SK-N-SH (cell line): ENCODE measurements around the gene ZNF615. TPM values are rescaled to one million over a fixed set of nuclear protein-coding genes. Genes with fewer than 3 reads are reported as not detected.
"Not testable (repeated sequence)": the region's sequence is repeated elsewhere in the genome, so short reads cannot be mapped to it uniquely, and the experiment has no call there.

Source experiments
- CTCF ChIA-PET: fragments of 300-600, 350-600 bp; formaldehyde crosslinking; extraction: SDS; loops from one replicate; lab custom pipeline; 2021; lab: Yijun Ruan, JAX
- POLR2A ChIA-PET: fragments of 350-600 bp; sonication (Branson Sonifier 250); formaldehyde crosslinking; extraction: SDS; loops from one replicate; lab custom pipeline; 2020; ENCODE audit warnings: antibody characterized with exemption, inconsistent platforms; lab: Yijun Ruan, JAX
- DNase-seq: peaks from one replicate; pipeline ENCODE4 v3.0.0; 2012
- H2AFZ ChIP-seq: fragments of 200-600 bp; sonication (generic); 2 replicates; pipeline ENCODE4 v1.8.1; 2016; ENCODE audit warnings: antibody characterized with exemption, mild to moderate bottlenecking, low read depth
- H3F3A ChIP-seq: fragments of 200-600 bp; sonication (generic); replicated peaks from 2 replicates; pipeline ENCODE3; 2016; ENCODE audit warnings: antibody characterized with exemption, mild to moderate bottlenecking; ENCODE audit not compliant: insufficient read depth
- H3K27ac ChIP-seq, 2 experiments: fragments of 200-500 bp in 1 of 2; fragments of 200-600 bp in 1 of 2; sonication (Bioruptor generic) in 1 of 2; sonication (generic), shearing (Covaris generic) in 1 of 2; 2 replicates each; pipeline versions ENCODE4 v1.5.1 to v1.6.1; 2014 to 2016; ENCODE audit warnings: low read depth in 2 of 2, inconsistent platforms in 1 of 2, low read length in 1 of 2, mild to moderate bottlenecking in 1 of 2, mixed read lengths in 1 of 2
- H3K27me3 ChIP-seq: fragments of 200-600 bp; sonication (generic), shearing (Covaris generic); 2 replicates; pipeline ENCODE4 v1.6.1; 2016; ENCODE audit warnings: mixed run types; ENCODE audit not compliant: insufficient read depth
- H3K36me3 ChIP-seq, 2 experiments: fragments of 200-500 bp in 1 of 2; fragments of 200-600 bp in 1 of 2; sonication (Bioruptor generic) in 1 of 2; sonication (generic) in 1 of 2; replicated peaks in 1 of 2; 2 replicates each; pipeline versions ENCODE3 to v1.5.1; 2014 to 2016; ENCODE audit warnings: low read length in 1 of 2, mild to moderate bottlenecking in 1 of 2; ENCODE audit not compliant: insufficient read depth in 2 of 2, control insufficient read depth in 1 of 2
- H3K4me1 ChIP-seq, 2 experiments: fragments of 200-500 bp in 1 of 2; fragments of 200-600 bp in 1 of 2; sonication (Bioruptor generic) in 1 of 2; sonication (generic), shearing (Covaris generic) in 1 of 2; 2 replicates each; pipeline versions ENCODE4 v1.5.1 to v1.6.1; 2014 to 2016; ENCODE audit warnings: low read depth in 1 of 2, low read length in 1 of 2, mixed run types in 1 of 2; ENCODE audit not compliant: insufficient read depth in 2 of 2, control insufficient read depth in 1 of 2
- H3K4me2 ChIP-seq: fragments of 200-600 bp; sonication (generic), shearing (Covaris generic); 2 replicates; pipeline ENCODE4 v1.6.1; 2017; ENCODE audit warnings: mixed run types
- H3K4me3 ChIP-seq, 2 experiments: fragments of 200-500 bp in 1 of 2; fragments of 200-600 bp in 1 of 2; sonication (Bioruptor generic) in 1 of 2; sonication (generic), shearing (Covaris generic) in 1 of 2; 2 replicates each; pipeline versions ENCODE4 v1.5.1 to v1.8.1; 2014 to 2016; ENCODE audit warnings: low read depth in 2 of 2, inconsistent platforms in 1 of 2, low read length in 1 of 2, mild to moderate bottlenecking in 1 of 2, mixed read lengths in 1 of 2, moderate library complexity in 1 of 2
- H3K79me2 ChIP-seq: fragments of 200-600 bp; sonication (generic); 2 replicates; pipeline ENCODE4 v1.8.1; 2017; ENCODE audit warnings: mild to moderate bottlenecking; ENCODE audit not compliant: insufficient read depth
- H3K9ac ChIP-seq: fragments of 200-600 bp; sonication (generic); 2 replicates; pipeline ENCODE4 v1.6.1; 2017; ENCODE audit warnings: mixed run types
- H3K9me2 ChIP-seq: fragments of 200-600 bp; sonication (generic); 2 replicates; pipeline ENCODE4 v1.6.1; 2017; ENCODE audit warnings: mixed run types
- H3K9me3 ChIP-seq: fragments of 200-600 bp; sonication (generic); 2 replicates; pipeline ENCODE4 v1.6.1; 2017; ENCODE audit warnings: mixed run types, mild to moderate bottlenecking, moderate library complexity
- H4K20me1 ChIP-seq: fragments of 200-600 bp; sonication (generic); 2 replicates; pipeline ENCODE4 v1.6.1; 2017; ENCODE audit warnings: mild to moderate bottlenecking, mixed run types; ENCODE audit not compliant: insufficient read depth
- CHD2 ChIP-seq: fragments of 150-350 bp; IDR thresholded peaks from 2 replicates; pipeline ENCODE4 v1.6.1; 2018; ENCODE audit warnings: low read length; ENCODE audit not compliant: partially characterized antibody
- CTCF ChIP-seq: fragments of 200-600 bp; sonication (generic); IDR thresholded peaks from 2 replicates; pipeline ENCODE4 v1.6.1; 2017; ENCODE audit warnings: antibody characterized with exemption, mild to moderate bottlenecking, moderate library complexity
- ELF1 ChIP-seq: IDR thresholded peaks from 2 replicates; pipeline ENCODE4 v1.4.0; 2012
- FOXJ3 ChIP-seq: sonication (generic); formaldehyde crosslinking; IDR thresholded peaks from 2 replicates; pipeline ENCODE4 v1.5.1; 2020; ENCODE audit warnings: mild to moderate bottlenecking, missing genetic modification reagents
- FOXM1 ChIP-seq: IDR thresholded peaks from 2 replicates; pipeline ENCODE4 v1.4.0; 2012; ENCODE audit warnings: low read depth, mild to moderate bottlenecking
- GATA2 ChIP-seq: sonication (generic); formaldehyde crosslinking; IDR thresholded peaks from 2 replicates; pipeline ENCODE4 v1.5.0; 2020; ENCODE audit warnings: mild to moderate bottlenecking, missing genetic modification reagents
- JUND ChIP-seq: IDR thresholded peaks from 2 replicates; pipeline ENCODE4 v1.4.0; 2012
- MAX ChIP-seq: IDR thresholded peaks from 2 replicates; pipeline ENCODE4 v1.4.0; 2012; ENCODE audit warnings: low read depth
- NRF1 ChIP-seq: IDR thresholded peaks from 2 replicates; pipeline ENCODE4 v1.6.1; 2012; ENCODE audit warnings: low read depth, mild to moderate bottlenecking, low read length
- PBX3 ChIP-seq: IDR thresholded peaks from 2 replicates; pipeline ENCODE4; 2012
- RAD21 ChIP-seq: IDR thresholded peaks from 2 replicates; pipeline ENCODE4 v1.6.1; 2012; ENCODE audit warnings: mild to moderate bottlenecking, low read length
- REST ChIP-seq: IDR thresholded peaks from 2 replicates; pipeline ENCODE4 v1.6.1; 2012; ENCODE audit warnings: mild to moderate bottlenecking, low read depth, low read length, moderate library complexity
- RXRA ChIP-seq: IDR thresholded peaks from 2 replicates; pipeline ENCODE4 v1.4.0; 2012; ENCODE audit warnings: low read depth, mild to moderate bottlenecking, borderline replicate concordance
- SIN3A ChIP-seq: IDR thresholded peaks from 2 replicates; pipeline ENCODE4 v1.6.1; 2012; ENCODE audit warnings: low read depth, mild to moderate bottlenecking, low read length, moderate library complexity, borderline replicate concordance
- SMC3 ChIP-seq: IDR thresholded peaks from 2 replicates; pipeline ENCODE4 v1.6.1; 2012; ENCODE audit warnings: low read depth, low read length, improper control_type of control experiment
- TAF1 ChIP-seq: IDR thresholded peaks from 2 replicates; pipeline ENCODE4 v1.6.1; 2012; ENCODE audit warnings: low read depth, mild to moderate bottlenecking, low read length, moderate library complexity, borderline replicate concordance
- TCF12 ChIP-seq: IDR thresholded peaks from 2 replicates; pipeline ENCODE4 v1.4.0; 2012
- TEAD4 ChIP-seq: IDR thresholded peaks from 2 replicates; pipeline ENCODE4 v1.4.0; 2012; ENCODE audit warnings: mild to moderate bottlenecking, borderline replicate concordance; ENCODE audit not compliant: insufficient read depth
- USF2 ChIP-seq: fragments of 150-350 bp; IDR thresholded peaks from 2 replicates; pipeline ENCODE4 v1.6.1; 2017; ENCODE audit warnings: antibody characterized with exemption, low read length, low read depth, borderline replicate concordance
- YY1 ChIP-seq: IDR thresholded peaks from 2 replicates; pipeline ENCODE4 v1.4.0; 2012; ENCODE audit warnings: low read depth, mild to moderate bottlenecking
- WGBS: methylation state at CpG from one replicate; pipeline ENCODE4 v1.1.6; 2017; ENCODE audit warnings: low lambda C conversion rate; 5-methylcytosine and 5-hydroxymethylcytosine counted together
- polyA plus RNA-seq, 3 experiments: library from polyadenylated mRNA; depleted of rRNA; stranded (reverse); fragments of >200 nt; gene quantifications; 2 replicates each; pipeline ENCODE4 v1.2.3, GENCODE V29; 2012

Gene ZNF615
- polyA plus RNA-seq, 1 of the 3 experiments (the other 2 are of a cell fraction) = 1.6 TPM

GRCh38 chr19:51977346-51977745 is 30.7 kb downstream of the ZNF615 start (continued):
- TF ChIP-seq RXRA (no peak), FOXM1 (no peak), YY1 (no peak), SMC3 (no peak), SIN3A (no peak), USF2 (no peak), RAD21 (no peak), FOXJ3 (CRISPR knock-in tag) (no peak)

GRCh38 chr19:51976852-51977251 is 31.2 kb downstream of the ZNF615 start:
- Histone ChIP-seq H3K36me3 (peaks cover 19 to 63% of the 10 kb centered on the region in 2 experiments), H3K9ac (no peak overlapping the region), H3K27ac (no peak overlapping the region), H3K79me2 (peaks cover 68% of the 10 kb centered on the region), H3K4me3 (no peak overlapping the region), H4K20me1 (no peaks in the 10 kb centered on the region), H3K9me2 (no peaks in the 10 kb centered on the region), H3K9me3 (peaks cover 12% of the 10 kb centered on the region; the same call in 1 of the 2 replicates), H3K4me1 (no peaks in the 10 kb centered on the region), H2AFZ (no peak overlapping the region), H3K4me2 (no peak overlapping the region), H3K27me3 (no peaks in the 10 kb centered on the region), H3F3A (no peaks in the 10 kb centered on the region)
- ChIA-PET CTCF (interaction anchor here (0.6 kb wide), 1 partner anchor 1167 kb away, joined by 3 read pairs; no protein-coding TSS in a partner anchor), POLR2A (no interaction called here)
- WGBS = 82% methylated on average over 3 of the region's 3 CpGs
- TF ChIP-seq GATA2 (CRISPR knock-in tag) (no peak), JUND (no peak), TEAD4 (no peak), ELF1 (no peak), TAF1 (no peak), NRF1 (no peak), PBX3 (no peak), REST (no peak), RXRA (no peak), SMC3 (no peak), CTCF (no peak), MAX (no peak), CHD2 (no peak), TCF12 (no peak)
- no peak for DNase-seq

GRCh38 chr19:51975787-51976186 is 32.2 kb downstream of the ZNF615 start:
- H3K4me2 ChIP-seq, H3K27ac ChIP-seq, H2AFZ ChIP-seq, H4K20me1 ChIP-seq, H3K9ac ChIP-seq, H3K4me3 ChIP-seq, H3F3A ChIP-seq, DNase-seq, H3K27me3 ChIP-seq, POLR2A ChIA-PET, H3K4me1 ChIP-seq, H3K9me2 ChIP-seq, CTCF ChIA-PET: not testable (repeated sequence)
- Histone ChIP-seq H3K79me2 (peaks cover 61% of the 10 kb centered on the region), H3K36me3 (peaks cover 29 to 68% of the 10 kb centered on the region in 2 experiments), H3K9me3 (peaks cover 23% of the 10 kb centered on the region; the same call in 1 of the 2 replicates)
- WGBS = 94% methylated on average over 13 of the region's 17 CpGs
